Measurements from ENCODE around the gene MRE11. TPM values are rescaled to one million over a fixed set of nuclear protein-coding genes. Genes with fewer than 3 reads are reported as not detected.

The MRE11 gene
- total and polyA plus RNA-seq, 9 of the 15 experiments (the other 6 are each of a cell fraction or from before 2014, with no cell fraction given), result 18.3 to 45.2 (median 29.1) TPM

GRCh38 chr11:94400050-94400449 is 93.6 kb downstream of the MRE11 start (continued):
- TF ChIP-seq THAP12 (CRISPR knock-in tag; IDR thresholded peaks at IDR 0.05) (no peak), ZNF175 (CRISPR knock-in tag; IDR thresholded peaks at IDR 0.05; ENCODE audit: low read depth) (0 out of 2 replicates have a peak, but pooled peaks have one; percentile 73), TFAM (CRISPR knock-in tag; conservative IDR thresholded peaks at IDR 0.05) (no peak), AFF4 (CRISPR knock-in tag; IDR thresholded peaks at IDR 0.05) (no peak), ZNF146 (CRISPR knock-in tag; IDR thresholded peaks at IDR 0.05; ENCODE audit: unreplicated experiment) (no peak), SNRNP70 (optimal IDR thresholded peaks at IDR 0.05; ENCODE audit: low read depth, low read length) (no peak), RBM22 (IDR thresholded peaks at IDR 0.05; ENCODE audit: low read depth, low read length, poor library complexity, severe bottlenecking) (no peak), NUFIP1 (IDR thresholded peaks at IDR 0.05; ENCODE audit: partially characterized antibody) (no peak), CREBBP (IDR thresholded peaks at IDR 0.05; ENCODE audit: low read depth, low read length) (no peak), TAL1 (IDR thresholded peaks at IDR 0.05) (peak; percentile 77), MAFG (tag; conservative IDR thresholded peaks at IDR 0.05) (no peak), MAZ (CRISPR knock-in tag; conservative IDR thresholded peaks at IDR 0.05 in 1 of 2, IDR thresholded peaks at IDR 0.05 in 1 of 2) (0 out of 4 replicates have a peak, but pooled peaks of 1 of the 2 experiments have one; percentile 22), PRMT5 (CRISPR knock-in tag; IDR thresholded peaks at IDR 0.05) (no peak), ZBTB7A (IDR thresholded peaks at IDR 0.05; ENCODE audit: borderline replicate concordance, control insufficient read depth, low read depth, low read length) (no peak), HDAC3 (IDR thresholded peaks at IDR 0.05; ENCODE audit: borderline replicate concordance, partially characterized antibody) (peak; percentile 35), TFAP4 (CRISPR knock-in tag; IDR thresholded peaks at IDR 0.05; ENCODE audit: borderline replicate concordance) (peak; percentile 26; the same call in 1 of the 2 replicates), ZBTB33 (CRISPR knock-in tag; IDR thresholded peaks at IDR 0.05) (no peak), ERF (CRISPR knock-in tag; IDR thresholded peaks at IDR 0.05) (peak; percentile 49; the same call in 1 of the 2 replicates)

All from K562 (cell line).